Measurements from ENCODE around the gene NKD2.
"Not testable (repeated sequence)": the region's sequence is repeated elsewhere in the genome, so short reads cannot be mapped to it uniquely, and the experiment has no call there.

The NKD2 gene

DNA sequence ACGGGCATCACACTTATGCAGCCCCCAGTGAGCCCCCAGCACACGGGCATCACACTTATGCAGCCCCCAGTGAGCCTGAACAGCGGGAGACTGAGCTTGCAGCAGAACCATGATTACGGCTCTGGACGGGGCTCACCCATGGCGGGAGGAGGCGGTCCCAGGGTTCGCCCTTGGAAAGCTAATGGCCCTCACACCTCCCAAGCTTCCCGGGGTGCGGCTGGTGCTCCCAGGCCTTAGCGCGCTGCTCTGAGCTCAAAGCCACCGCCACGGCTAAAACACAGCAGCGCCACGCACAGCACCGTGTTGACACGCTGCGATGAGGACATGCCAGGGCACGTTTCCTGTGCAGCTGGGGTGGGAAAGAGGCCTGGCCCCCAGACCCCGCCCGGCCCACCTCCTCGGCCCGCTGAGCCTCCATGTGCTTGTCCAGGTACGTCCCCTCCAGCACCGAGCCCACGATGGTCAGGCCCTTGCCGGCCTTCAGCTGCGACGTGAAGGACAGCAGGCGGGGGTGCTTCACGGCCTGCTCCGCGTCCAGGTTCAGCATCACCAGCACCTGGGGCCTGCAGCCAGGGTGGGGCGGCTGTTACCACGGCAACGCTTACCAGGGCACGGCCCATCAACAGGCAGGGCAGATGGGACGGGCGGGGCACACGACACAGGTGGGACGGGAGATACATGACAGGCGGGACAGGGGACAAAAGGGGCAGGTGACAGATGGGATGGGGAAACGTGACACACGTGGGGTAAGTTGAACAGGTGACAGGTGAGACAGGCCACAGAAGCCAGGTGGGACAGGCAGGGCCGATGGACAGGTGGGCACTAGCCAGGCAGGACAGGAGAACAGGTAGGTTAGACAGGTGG is 64.9 kb downstream of the NKD2 start:
- DNase-seq (ENCODE audit: low spot score): no peak

DNA sequence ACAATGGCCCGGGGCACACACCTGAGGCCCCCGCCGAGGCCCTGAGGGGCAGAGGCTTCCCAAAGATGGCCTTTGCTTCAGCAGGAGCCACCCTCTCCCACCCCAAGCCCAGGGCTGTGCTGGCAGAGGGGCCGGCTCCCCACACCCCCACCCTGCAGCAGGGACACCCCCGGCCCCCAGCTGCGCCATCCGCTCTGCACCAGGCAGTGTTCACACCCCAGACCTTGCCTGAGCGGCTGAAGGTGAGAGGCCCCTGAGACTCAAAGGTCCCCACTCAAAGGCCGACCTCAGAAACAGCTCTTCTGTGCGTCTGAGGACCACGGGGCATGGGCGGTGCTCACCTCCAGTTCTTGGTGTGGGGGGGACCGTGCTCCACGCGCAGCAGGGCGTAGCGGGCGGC is 65.6 kb downstream of the NKD2 start:
- no peak for DNase-seq (ENCODE audit: low spot score)

DNA sequence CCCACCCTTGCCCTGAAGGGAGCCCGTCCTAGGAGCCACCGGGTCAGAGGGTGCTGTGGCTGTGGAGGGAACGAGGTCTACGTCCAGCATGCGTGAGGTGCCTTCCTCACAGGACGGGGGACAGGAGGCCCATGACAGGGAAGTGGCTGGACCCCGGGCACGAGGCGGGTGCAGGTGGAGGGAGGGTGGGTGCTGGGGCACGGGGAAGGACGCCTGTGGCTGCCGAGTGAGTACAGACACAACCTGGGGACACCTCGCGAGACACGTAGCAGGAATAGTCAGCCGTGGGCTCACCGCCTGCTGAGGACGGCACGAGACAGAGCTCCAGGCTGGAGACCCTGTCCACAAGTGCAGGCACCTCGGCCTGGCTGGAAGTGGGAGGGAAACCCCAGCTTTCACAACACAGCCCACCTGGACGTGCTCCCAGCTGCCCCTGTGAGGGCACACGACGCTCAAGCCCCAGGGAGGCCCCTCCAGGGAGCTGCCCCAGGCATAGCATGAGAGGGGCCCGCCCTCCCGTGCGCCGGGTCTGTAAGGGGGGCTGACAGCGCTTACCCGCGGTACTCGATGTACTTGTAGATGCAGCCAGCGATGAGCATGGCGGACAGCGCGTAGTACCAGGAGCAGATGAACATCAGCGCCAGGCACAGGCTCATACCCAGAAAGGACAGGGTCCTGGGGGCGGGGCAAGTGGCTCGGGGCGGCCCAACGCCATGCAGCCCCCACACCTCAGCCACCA is 66.4 kb downstream of the NKD2 start:
- DNase-seq (ENCODE audit: low spot score): no peak

DNA sequence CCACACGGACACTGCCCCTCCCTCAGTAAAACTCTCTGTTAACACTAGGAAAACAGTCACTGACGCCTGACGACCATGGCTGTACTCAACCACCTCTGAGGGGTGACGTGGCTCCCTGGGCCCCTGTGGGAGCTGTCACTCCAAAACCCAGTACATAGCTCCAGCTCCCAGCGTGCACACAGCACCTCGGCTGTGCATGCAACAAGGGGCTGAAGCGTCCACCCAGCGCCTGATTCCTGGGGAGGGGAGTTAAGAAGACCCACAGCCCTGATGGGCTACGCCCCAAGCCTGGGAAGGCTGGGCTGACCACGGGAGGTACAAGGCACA is 66.9 kb downstream of the NKD2 start:
- DNase-seq (ENCODE audit: low spot score): no peak

DNA sequence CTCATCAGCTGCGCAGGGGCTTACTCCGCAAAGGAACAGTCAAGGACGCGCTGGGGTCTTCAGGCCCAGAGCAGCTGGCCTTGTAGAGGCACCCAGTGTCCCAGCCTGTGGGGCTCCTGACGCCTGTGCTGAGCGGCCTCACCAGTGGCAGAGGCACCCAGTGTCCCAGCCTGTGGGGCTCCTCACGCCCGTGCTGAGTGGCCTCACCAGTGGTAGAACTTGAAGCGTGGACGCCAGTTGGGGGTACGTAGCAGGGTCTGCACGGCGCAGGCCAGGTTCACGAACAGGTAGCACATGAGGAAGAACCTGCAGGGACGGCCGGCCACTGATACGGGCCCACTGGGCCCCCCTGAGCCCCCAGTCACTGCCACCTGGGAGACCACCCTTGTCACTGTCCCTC is 67.3 kb downstream of the NKD2 start:
- no peak for DNase-seq (ENCODE audit: low spot score)

DNA sequence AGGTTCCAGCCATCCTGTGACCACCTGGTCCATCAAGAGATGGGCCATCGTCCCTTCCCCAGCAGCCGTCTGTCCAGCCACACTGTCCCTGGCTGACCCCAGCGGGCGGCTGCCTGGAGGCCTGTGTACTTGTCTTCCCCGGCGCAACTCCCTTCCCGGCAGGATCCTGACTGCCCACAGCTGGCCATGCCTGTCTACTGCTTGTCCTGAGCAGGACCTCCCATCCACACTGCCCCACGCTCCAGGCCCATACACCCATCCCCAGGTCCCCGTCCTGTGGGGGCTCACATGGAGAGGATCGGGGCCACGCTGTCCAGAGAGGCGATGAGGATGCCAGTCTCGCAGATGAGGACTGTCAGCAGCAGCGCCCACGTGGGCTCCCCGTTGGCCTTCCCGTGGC is 67.8 kb downstream of the NKD2 start:
- no peak for DNase-seq (ENCODE audit: low spot score)

DNA sequence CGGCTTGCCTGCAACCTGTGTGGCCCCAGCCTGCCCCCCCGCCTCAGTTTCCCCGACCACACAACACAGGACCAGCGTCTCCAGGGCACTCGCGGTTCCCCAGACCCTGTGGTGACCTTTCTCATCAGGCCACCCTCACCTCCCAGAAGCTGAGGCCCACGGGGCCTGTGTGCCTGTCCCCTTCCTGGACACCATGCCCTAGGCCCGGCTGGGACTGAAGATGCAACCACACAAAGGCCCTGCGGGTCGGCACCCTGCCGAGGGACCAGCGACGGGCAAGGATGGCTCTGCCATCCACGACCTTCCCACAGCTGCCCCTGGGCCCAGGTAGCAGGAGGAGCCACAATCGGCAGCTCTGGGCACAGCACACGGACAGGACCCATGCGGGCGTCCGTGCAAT is 68.4 kb downstream of the NKD2 start:
- DNase-seq (ENCODE audit: low spot score): no peak

DNA sequence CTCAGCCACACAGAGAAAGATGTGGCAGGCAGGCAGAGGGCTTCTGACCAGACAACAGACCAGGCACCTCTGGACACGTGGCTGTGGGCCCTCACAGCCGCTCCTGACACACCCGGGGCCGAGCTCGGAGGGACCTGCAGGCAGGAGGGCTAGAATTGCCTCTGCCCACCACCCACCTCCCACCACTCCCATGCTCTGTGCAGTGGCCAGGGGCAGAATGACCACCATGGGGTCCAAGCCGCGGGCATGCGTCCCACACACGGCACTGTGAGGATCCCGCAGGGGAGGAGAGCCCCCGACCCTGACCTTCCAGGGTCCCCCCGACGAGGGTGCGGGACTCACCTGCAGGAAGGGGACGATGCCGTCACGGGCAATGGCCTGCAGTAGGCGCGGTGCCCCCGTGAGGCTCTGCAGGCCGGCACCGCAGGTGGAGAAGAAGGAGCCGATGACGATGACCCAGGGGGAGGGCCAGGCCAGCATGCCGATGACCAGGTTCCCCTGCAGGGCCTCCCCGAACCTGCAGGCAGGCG is 69.0 kb downstream of the NKD2 start:
- no peak for DNase-seq (ENCODE audit: low spot score)

DNA sequence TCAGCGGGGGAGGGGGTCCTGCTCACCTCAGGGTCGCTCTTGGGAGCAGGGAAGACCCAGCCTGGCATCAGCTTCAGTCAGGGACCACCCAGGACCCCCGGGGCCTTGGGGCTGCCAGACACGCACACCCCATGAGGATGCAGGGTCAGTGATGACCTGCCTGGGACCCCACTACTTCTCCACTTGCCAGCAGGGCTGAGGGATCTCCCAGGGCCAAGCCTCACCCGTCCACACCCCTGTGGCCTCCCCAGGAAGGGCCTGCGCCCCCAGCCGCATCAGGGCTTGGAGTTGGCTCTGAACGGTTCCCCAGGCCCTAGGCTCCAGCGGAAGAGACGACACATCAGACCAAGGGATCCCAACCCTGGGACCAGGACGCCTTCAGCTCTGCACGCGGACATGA is 69.6 kb downstream of the NKD2 start:
- no peak for DNase-seq (ENCODE audit: low spot score)

DNA sequence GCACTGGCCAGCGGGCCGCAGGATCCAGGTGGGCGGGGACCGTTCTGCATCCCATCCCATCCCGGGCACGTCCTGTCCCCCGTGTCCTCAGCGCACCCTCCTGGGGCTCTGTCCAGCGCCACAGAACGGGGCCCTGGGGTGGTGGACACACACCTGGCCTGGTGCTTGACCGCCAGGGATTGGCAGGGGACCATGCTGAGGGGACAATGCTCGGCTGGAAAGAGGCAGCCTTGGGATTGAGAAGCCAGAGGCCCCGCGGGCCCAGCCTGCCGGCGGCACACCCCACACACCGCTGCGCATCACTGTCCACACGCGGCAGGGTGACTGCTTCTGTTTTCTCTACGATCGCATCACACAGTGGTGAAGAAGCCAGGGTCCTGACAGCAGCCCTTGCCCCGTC is 70.2 kb downstream of the NKD2 start:
- no peak for DNase-seq (ENCODE audit: low spot score)

DNA sequence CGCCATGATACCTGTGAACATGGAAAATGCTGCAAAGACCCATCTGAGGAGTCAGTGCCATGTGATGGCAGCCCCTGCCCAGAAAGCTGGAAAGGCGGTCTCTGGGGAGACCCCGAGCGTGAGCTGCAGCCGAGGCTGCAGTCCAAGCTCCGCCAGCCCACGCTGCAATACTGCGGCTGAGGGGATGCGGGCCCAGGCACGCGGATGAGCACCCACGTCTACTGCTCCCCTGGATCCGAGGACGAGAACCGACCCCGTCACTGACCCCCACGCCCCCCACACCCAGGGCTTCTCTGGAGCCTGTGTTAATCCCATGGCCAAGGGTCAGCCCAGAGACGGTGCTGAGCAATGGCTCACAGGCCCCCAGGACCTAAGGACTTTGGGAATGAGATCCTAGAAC is 70.9 kb downstream of the NKD2 start:
- DNase-seq (ENCODE audit: low spot score): no peak

DNA sequence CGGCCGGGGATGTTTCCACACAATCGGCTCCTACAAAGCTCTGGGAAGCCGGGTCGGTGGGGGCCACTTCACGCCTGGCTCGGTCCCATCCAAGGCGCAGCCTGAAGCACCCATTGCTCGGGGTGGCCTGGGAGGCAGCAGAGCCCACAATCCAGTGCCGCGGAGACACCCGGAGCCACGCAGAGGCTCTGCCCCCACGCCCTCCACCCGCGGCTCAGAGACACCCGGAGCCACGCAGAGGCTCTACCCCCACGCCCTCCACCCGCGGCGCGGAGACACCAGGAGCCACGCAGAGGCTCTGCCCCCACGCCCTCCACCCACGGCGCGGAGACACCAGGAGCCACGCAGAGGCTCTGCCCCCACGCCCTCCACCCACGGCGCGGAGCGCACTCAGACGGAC is 71.4 kb downstream of the NKD2 start:
- no peak for DNase-seq (ENCODE audit: low spot score)

DNA sequence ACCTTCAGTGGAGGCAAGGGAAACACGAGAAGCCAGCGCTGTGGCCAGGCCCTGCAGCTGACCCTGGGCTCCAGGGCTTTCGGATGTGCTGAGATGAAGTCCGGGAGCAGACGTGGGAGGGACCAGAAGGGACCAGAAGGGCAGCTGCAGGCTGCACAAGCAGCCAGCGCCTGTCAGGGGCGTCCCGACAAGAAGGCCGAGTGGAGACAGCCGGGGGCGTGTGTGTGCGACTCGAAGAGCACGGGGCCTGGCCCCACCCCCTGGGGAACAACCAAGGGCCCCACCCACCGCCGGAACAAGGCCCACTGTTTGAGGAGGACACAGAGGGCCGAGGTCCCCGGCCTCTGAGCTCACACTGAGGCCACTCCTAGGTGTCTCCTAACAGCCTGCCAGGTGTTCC is 71.8 kb downstream of the NKD2 start:
- no peak for DNase-seq (ENCODE audit: low spot score)

DNA sequence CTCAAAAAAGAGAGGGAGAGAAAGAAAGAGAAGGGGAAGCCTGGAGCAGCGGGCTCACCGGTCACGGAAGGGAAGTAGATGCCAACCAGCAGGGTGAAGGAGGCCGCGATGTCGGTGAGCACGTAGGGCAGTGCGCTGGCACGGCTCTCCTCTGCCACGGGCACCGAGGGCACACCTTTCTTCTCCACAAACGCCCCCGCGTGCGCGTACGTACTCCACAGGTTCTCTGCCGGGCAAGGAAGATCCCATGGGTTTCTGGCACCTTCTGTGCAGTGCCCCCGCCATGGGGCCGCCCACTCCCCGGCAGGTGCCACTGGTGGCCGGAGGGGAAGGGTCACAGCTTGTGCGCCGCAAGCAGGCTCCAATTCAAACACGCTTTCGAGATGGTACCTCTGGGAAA is 72.9 kb downstream of the NKD2 start:
- DNase-seq (ENCODE audit: low spot score): no peak

DNA sequence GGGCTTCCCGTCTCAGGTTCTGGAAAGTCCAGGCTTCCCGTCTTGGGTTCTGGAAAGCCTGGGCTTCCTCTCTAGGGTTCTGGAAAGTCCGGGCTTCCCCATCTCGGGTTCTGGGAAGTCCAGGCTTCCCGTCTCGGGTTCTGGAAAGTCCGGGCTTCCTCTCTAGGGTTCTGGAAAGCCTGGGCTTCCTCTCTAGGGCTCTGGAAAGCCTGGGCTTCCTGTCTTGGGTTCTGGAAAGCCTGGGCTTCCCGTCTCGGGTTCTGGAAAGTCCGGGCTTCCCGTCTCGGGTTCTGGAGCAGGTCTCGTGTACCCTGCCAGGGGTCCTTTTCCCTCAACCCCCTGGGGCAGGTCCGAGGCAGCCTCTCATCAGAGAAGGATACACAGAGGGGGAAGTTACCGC is 74.4 kb downstream of the NKD2 start:
- not testable (repeated sequence) for DNase-seq (ENCODE audit: low spot score)

DNA sequence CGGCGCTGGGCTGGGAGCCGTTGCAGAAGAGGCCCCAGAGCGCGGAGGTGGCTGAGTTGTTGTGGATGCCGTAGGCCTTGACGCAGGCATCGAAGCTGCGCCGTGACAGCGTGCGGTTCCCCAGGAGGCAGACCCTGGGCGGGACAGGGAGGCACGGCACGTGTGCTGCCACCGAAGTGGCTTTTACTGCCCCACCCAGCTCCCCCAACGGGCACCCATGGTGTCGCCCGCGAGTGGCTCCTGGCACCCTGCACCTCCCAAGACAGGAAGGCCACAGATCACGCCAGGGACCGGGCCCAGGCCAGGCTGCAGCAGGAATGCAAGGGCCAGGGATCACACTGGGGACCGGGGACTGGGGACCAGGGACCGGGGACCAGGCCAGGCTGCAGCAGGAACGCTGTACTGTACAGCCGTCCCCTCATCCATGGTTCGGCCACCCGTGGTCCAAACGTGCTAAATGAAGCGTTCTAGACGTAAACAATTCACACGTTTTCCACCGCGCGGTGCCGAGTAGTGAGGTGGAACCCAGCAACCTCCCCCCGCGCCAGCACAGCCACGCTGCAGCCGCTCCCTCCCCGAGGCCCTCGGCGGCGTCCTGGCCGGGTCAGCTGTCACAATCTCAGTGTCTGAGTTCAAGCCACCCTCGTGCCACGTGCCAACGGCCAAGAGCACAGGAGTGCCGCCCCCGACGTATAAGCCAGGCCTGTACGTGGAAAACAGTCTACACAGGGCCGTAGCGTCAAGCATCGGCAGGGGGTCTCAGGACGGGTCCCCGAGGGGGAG is 75.4 kb downstream of the NKD2 start:
- no peak for DNase-seq (ENCODE audit: low spot score)

DNA sequence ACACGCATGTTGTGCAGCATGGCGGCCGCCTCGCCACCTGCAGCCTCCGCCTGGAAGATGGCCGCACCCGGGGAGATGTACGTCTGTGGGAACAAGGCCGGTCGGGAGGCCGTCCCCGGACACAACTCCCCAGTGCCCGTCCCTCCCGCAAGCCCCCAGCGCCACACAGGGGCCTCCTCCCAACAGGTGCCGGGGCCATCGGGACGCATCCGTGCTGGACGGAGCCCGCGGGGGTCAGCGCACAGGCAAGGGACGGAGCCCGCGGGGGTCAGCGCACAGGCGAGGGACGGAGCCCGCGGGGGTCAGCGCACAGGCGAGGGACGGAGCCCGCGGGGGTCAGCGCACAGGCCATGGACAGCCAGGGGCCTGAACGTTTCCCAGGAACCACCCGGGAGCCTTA is 76.8 kb downstream of the NKD2 start:
- DNase-seq (ENCODE audit: low spot score): no peak

DNA sequence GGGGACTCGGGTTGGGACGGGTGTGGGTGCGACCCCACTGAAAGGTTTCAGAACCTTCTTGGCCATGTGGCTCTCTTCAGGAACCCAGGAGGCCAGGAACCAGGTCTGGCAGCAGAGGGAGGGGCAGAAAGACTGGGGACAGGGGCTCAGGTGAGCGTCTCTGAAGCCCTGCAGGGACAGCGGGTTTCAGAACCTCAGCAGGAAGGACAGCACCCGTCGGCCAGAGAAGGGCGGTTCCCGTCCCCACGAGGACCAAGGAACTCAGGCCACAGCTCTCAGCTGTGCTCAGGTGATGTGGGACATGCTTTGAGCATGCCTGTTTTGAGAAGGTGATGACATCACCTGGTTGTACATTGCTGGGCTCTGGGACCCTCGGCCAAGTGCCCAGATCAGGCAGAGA is 77.5 kb downstream of the NKD2 start:
- no peak for DNase-seq (ENCODE audit: low spot score)

DNA sequence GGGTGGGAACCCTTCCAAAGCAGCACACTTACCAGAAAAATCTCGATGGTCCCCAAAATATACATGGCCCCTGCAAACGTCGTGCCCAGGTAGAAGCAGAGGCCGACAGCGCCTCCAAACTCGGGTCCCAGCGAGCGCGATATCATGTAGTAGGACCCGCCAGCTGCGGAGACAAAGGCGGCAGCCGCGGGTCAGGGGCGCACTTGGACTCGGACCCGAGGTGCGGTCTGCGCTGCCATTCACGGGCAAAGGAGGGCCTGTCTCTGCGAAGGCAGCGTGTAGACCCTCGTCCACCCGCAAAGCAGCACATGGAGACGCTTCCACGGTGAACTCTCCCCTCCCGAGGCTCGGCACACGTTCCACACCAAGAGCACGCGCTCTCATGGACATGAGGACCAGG is 78.3 kb downstream of the NKD2 start:
- DNase-seq (ENCODE audit: low spot score): no peak

DNA sequence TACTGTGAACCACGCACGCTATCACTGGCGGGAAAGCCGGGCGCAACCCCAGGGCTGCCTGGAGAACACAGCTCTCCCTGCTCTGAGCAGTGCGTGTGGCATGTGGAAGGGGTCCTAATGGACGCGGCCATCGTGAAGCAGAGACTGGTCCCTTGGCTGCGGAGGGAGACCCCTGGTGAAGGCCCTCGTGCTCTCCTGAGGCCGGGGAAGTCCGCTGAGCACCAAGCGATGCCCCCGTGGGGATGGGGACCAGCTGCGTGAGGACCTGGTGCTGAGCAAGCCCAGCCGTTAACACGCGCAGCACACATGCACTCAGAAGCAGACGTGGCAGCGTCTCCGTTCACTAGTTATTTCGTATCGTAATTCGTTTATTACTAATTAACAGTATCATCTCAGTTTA is 78.8 kb downstream of the NKD2 start:
- no peak for DNase-seq (ENCODE audit: low spot score)

DNA sequence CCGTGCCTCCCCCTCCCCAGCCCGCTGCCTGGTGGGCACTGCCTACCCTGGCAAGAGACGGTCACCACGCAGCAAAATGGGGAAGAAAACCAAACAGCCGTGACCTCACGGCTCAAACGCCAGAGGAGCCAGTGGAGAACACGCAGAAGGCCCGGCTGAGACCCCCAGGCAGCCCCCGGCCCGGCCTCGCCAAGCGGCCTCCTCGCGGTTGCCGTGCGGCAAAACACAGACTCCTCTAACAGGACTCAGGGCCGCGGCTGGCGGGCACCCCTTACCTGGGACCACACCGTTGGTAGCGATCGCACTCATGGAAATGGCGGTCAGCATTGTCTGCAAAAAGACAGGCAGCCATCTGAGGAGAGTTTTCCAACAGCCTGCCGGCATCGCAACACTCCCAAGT is 79.4 kb downstream of the NKD2 start:
- no peak for DNase-seq (ENCODE audit: low spot score)
